GM18909 (cell line): Measurements from ENCODE around the gene SURF6.
"Not testable (repeated sequence)": the region's sequence is repeated elsewhere in the genome, so short reads cannot be mapped to it uniquely, and the experiment has no call there.

ENCODE experiments used
- ATAC-seq: cut with Tn5 transposase; IDR thresholded peaks from one replicate; pipeline ENCODE4 v1.9.1; 2021; ENCODE audit warnings: mild to moderate bottlenecking; ENCODE audit not compliant: unreplicated experiment, poor library complexity

SURF6 gene

GRCh38 chr9:133335924-133336811 lies at the start of gene SURF6:
Gene SURF6 (minus strand): TSS chr9:133336188. CDS start chr9:133336132, 56 bp downstream.
- peak; percentile 82 for ATAC-seq

- no peak for ATAC-seq
Observed at GRCh38 chr9:133385452-133385851, 49.5 kb upstream of the SURF6 start.

- ATAC-seq: no peak
Observed at GRCh38 chr9:133384736-133385321, 48.8 kb upstream of the SURF6 start.

- ATAC-seq: no peak
Observed at GRCh38 chr9:133383438-133383837, 47.5 kb upstream of the SURF6 start.

- no peak for ATAC-seq
Observed at GRCh38 chr9:133382507-133383141, 46.6 kb upstream of the SURF6 start.

GRCh38 chr9:133380734-133381133 lies 44.7 kb upstream of the SURF6 start:
- ATAC-seq: no peak

- no peak for ATAC-seq
Observed at GRCh38 chr9:133379153-133380086, 43.4 kb upstream of the SURF6 start.

- ATAC-seq: no peak
Observed at GRCh38 chr9:133378408-133378962, 42.5 kb upstream of the SURF6 start.

GRCh38 chr9:133377721-133378216 lies 41.8 kb upstream of the SURF6 start:
- no peak for ATAC-seq

- not testable (repeated sequence) for ATAC-seq
Observed at GRCh38 chr9:133377280-133377679, 41.3 kb upstream of the SURF6 start.

- peak; percentile 90 for ATAC-seq
Observed at GRCh38 chr9:133375724-133376654, 40.0 kb upstream of the SURF6 start, which contains the start of the genes STKLD1 and SURF4. Gene STKLD1 (plus strand): TSS chr9:133376366. CDS start chr9:133376474, 108 bp downstream. Gene SURF4 (minus strand): TSS chr9:133376060. CDS start chr9:133375969, 91 bp downstream.

- peak; percentile 8 for ATAC-seq
Observed at GRCh38 chr9:133375116-133375723, 39.2 kb upstream of the SURF6 start.

GRCh38 chr9:133374612-133375115 lies 38.7 kb upstream of the SURF6 start:
- no peak for ATAC-seq

- no peak for ATAC-seq
Observed at GRCh38 chr9:133372144-133372543, 36.2 kb upstream of the SURF6 start.

- ATAC-seq: no peak
Observed at GRCh38 chr9:133371261-133371711, 35.3 kb upstream of the SURF6 start.

GRCh38 chr9:133370685-133371084 lies 34.7 kb upstream of the SURF6 start:
- ATAC-seq: no peak

- no peak for ATAC-seq
Observed at GRCh38 chr9:133369933-133370332, 33.9 kb upstream of the SURF6 start.

- ATAC-seq: no peak
Observed at GRCh38 chr9:133369422-133369821, 33.4 kb upstream of the SURF6 start.
